ENCODE results near the gene MYO3B.

Gene MYO3B

DNA sequence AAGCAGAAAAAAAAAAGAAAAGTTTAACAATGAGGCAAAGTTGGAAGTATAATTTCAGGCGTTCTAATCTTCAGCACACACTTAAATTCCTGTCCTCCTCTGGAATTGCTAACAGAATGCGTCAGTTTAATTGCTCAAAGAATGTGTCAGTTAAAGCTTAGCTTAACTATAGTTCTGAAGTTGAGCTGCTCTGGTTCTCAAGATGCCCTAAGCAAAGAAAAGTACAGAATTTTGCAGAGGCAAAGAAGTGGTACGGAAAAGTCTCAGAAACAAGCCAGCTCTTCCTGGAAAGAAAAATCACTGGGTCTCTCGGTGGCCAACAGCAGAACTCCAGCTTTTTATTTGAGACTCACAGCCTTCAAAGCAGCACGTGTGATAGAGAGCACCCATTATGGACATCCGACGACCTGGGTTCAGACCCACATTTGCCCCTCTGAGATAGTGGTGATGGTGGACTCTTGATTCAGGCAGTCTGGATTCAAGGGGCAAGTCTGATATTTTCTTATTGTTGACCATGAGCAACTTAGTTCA is 22.2 kb upstream of the MYO3B start:
- H4K20me1 ChIP-seq (ENCODE audit: control insufficient read depth, insufficient read depth, low read depth, low read length), result no peaks in the 10 kb centered on the region

DNA sequence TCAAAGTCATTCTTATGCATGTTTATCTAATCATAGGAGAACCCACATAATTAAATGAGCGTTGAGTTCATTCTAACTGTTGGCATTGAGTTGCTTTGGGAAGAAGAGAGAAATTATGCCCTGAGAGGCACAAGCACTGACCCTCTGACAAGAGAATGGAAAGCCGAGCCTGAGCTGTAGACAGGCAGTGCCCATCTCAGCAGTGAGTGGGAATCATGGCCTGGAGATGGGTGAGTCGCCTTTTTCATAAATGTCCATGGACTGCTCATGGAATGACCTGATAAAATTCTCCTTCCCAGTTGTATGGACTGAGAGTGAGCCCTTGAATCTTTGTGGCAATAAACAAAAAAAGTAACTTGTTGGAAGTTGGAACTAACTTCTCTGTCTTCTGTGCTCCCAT is 21.4 kb upstream of the MYO3B start:
- peaks cover 5% of the 10 kb centered on the region; the same call in 1 of the 2 replicates for H3K9me3 ChIP-seq (ENCODE audit: control insufficient read depth, insufficient read depth, low read length)
- H3K4me2 ChIP-seq (ENCODE audit: low read length), result no peak overlapping the region
- no peak overlapping the region for H3K27ac ChIP-seq (ENCODE audit: low read depth, low read length)
- H3K79me2 ChIP-seq (ENCODE audit: control insufficient read depth, low read length), result no peaks in the 10 kb centered on the region
- TF ChIP-seq, protein P1, sequence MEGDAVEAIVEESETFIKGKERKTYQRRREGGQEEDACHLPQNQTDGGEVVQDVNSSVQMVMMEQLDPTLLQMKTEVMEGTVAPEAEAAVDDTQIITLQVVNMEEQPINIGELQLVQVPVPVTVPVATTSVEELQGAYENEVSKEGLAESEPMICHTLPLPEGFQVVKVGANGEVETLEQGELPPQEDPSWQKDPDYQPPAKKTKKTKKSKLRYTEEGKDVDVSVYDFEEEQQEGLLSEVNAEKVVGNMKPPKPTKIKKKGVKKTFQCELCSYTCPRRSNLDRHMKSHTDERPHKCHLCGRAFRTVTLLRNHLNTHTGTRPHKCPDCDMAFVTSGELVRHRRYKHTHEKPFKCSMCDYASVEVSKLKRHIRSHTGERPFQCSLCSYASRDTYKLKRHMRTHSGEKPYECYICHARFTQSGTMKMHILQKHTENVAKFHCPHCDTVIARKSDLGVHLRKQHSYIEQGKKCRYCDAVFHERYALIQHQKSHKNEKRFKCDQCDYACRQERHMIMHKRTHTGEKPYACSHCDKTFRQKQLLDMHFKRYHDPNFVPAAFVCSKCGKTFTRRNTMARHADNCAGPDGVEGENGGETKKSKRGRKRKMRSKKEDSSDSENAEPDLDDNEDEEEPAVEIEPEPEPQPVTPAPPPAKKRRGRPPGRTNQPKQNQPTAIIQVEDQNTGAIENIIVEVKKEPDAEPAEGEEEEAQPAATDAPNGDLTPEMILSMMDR (IDR thresholded peaks at IDR 0.05; ENCODE audit: low read depth, low read length, poor library complexity, severe bottlenecking), result no peak
- TF ChIP-seq EZH2phosphoT487 (IDR thresholded peaks at IDR 0.05; ENCODE audit: borderline replicate concordance, low read length), result no peak
- H3K36me3 ChIP-seq (ENCODE audit: control insufficient read depth, low read length), result no peaks in the 10 kb centered on the region
- H4K20me1 ChIP-seq (ENCODE audit: control insufficient read depth, insufficient read depth, low read depth, low read length), result no peaks in the 10 kb centered on the region
- no peaks in the 10 kb centered on the region for H3F3A ChIP-seq (ENCODE audit: control insufficient read depth, insufficient read depth)
- no peak overlapping the region for H3K4me3 ChIP-seq (ENCODE audit: low read length)
- H3K9me2 ChIP-seq (replicated peaks; ENCODE audit: control insufficient read depth, low read length), result no peaks in the 10 kb centered on the region
- H3K4me1 ChIP-seq (ENCODE audit: control insufficient read depth, low read length), result peaks cover 29% of the 10 kb centered on the region
- no peaks in the 10 kb centered on the region for H3K27me3 ChIP-seq (ENCODE audit: control insufficient read depth, low read length)

More for the DNA sequence above, 22.2 kb upstream of the MYO3B start:
- Histone ChIP-seq H3K27ac (ENCODE audit: low read depth, low read length) (no peak overlapping the region), H3K4me2 (ENCODE audit: low read length) (no peak overlapping the region), H3K79me2 (ENCODE audit: control insufficient read depth, low read length) (no peaks in the 10 kb centered on the region), H3K4me3 (ENCODE audit: low read length) (no peak overlapping the region), H3K4me1 (ENCODE audit: control insufficient read depth, low read length) (peaks cover 21% of the 10 kb centered on the region), H3K36me3 (ENCODE audit: control insufficient read depth, low read length) (no peaks in the 10 kb centered on the region), H3K9me3 (ENCODE audit: control insufficient read depth, insufficient read depth, low read length) (peaks cover 5% of the 10 kb centered on the region; the same call in 1 of the 2 replicates), H3F3A (ENCODE audit: control insufficient read depth, insufficient read depth) (no peaks in the 10 kb centered on the region), H3K27me3 (ENCODE audit: control insufficient read depth, low read length) (no peaks in the 10 kb centered on the region), H3K9me2 (replicated peaks; ENCODE audit: control insufficient read depth, low read length) (no peaks in the 10 kb centered on the region)
- TF ChIP-seq, protein P1 (IDR thresholded peaks at IDR 0.05; ENCODE audit: low read depth, low read length, poor library complexity, severe bottlenecking), result no peak
- TF ChIP-seq EZH2phosphoT487 (IDR thresholded peaks at IDR 0.05; ENCODE audit: borderline replicate concordance, low read length), result no peak

DNA sequence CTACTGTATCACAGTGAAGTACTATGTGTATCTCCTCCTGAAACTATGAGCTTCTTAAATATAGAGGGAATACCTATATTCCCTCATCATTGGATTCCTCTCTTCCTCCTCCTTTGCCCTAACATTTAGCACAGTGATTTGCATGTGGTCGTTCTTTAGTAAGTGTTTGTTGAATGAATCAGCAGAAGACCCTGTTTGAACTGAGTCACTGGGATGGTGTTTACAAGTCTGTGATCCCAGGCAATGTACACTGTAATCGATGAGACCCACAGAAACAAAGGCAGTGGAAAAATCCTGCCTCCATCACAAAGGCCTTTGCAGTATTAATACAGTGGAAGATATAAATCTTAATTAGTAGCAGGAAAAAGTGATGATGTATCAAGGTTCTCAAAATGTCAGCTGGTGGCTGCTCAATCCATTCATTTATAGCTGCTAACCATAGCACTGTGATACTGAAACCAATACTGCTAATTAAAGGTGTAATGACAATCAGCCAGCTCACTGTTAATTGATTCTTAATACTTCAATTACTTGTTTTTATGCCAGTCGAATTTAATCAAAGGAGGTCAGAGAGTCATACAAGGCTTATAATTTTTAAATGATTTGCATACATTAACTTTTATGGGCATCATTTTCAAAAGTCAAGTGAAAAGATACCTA is 20.8 kb upstream of the MYO3B start:
- Histone ChIP-seq H3K4me1 (ENCODE audit: control insufficient read depth, low read length) (peaks cover 28% of the 10 kb centered on the region), H3K36me3 (ENCODE audit: control insufficient read depth, low read length) (no peaks in the 10 kb centered on the region), H3K9me2 (replicated peaks; ENCODE audit: control insufficient read depth, low read length) (no peaks in the 10 kb centered on the region), H3K4me3 (ENCODE audit: low read length) (no peak overlapping the region), H3K4me2 (ENCODE audit: low read length) (no peak overlapping the region), H3K9me3 (ENCODE audit: control insufficient read depth, insufficient read depth, low read length) (peaks cover 3% of the 10 kb centered on the region; the same call in 1 of the 2 replicates), H3K27me3 (ENCODE audit: control insufficient read depth, low read length) (no peaks in the 10 kb centered on the region), H3K27ac (ENCODE audit: low read depth, low read length) (no peak overlapping the region), H3K79me2 (ENCODE audit: control insufficient read depth, low read length) (no peaks in the 10 kb centered on the region), H3F3A (ENCODE audit: control insufficient read depth, insufficient read depth) (no peaks in the 10 kb centered on the region), H4K20me1 (ENCODE audit: control insufficient read depth, insufficient read depth, low read depth, low read length) (no peaks in the 10 kb centered on the region)
- TF ChIP-seq, protein P1 (IDR thresholded peaks at IDR 0.05; ENCODE audit: low read depth, low read length, poor library complexity, severe bottlenecking), result no peak
- TF ChIP-seq EZH2phosphoT487 (IDR thresholded peaks at IDR 0.05; ENCODE audit: borderline replicate concordance, low read length), result no peak

Measured in DOHH2 (cell line).